Lower leg skin (tissue), 4 donors: ENCODE data around the gene RHCG. TPM values are rescaled to one million over a fixed set of nuclear protein-coding genes. Genes with fewer than 3 reads are reported as not detected.

Experiments
- DNase-seq, 2 donors: peaks; one replicate each; pipeline ENCODE4 v3.0.0-alpha.2; 2019; ENCODE audit warnings: low spot score in 2 of 2
- H3K4me3 ChIP-seq: fragments of 200-600 bp; sonication (generic); 2 replicates; pipeline ENCODE4 v1.5.1; 2017; ENCODE audit warnings: mild to moderate bottlenecking, low read depth; ENCODE audit not compliant: poor library complexity, severe bottlenecking
- POLR2A ChIP-seq, 2 donors: fragments of 450-650 bp; IDR thresholded peaks; one replicate each; pipeline ENCODE4 v1.6.1; 2016 to 2017; ENCODE audit warnings: antibody characterized with exemption in 2 of 2, mild to moderate bottlenecking in 1 of 2, moderate library complexity in 1 of 2
- WGBS, 2 donors: methylation state at CpG; one replicate each; pipeline ENCODE4 v1.1.5; 2018; 5-methylcytosine and 5-hydroxymethylcytosine counted together
- intact Hi-C: fragments of 100-400 bp; cut with DNase I; formaldehyde crosslinking; loops from one replicate; pipeline ENCODE4 v1.15.0; 2023; ENCODE audit warnings: low total_unique reads
- total RNA-seq, 4 donors: library from RNA; depleted of rRNA; stranded (reverse); fragments of >200 nt; gene quantifications; one replicate each; pipeline ENCODE4 v1.1.0, GENCODE V29; 2016
- TF ChIP-seq, protein P1 (sequence below), 3 donors: fragments of 450-650 bp; IDR thresholded peaks; one replicate each; pipeline ENCODE4 v1.5.1; 2016; ENCODE audit warnings: antibody characterized with exemption in 3 of 3, mild to moderate bottlenecking in 3 of 3, moderate library complexity in 2 of 3

Gene RHCG
- total RNA-seq, 4 donors from 2014 or later, result 1.3 to 29.0 (median 23.7) TPM

DNA sequence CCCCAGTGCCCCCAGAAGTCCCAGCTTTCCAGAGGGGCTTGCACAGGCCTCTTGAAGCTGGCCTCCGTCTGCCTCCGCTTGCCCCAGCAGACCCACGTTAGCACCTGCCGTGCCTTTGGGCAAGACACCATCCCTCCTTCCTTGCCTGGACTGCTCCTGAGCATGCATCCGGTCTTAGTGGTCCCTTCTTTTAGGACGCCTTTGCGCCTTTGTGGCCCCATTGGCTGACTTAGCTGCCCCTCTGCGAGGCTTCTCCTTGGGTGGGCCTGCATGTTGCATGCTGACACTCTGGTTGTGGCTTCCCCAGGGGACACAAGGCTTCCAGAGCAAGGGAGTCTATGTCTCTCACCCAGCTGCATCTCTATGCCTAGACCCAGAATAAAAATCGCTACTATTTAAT is 56.6 kb downstream of the RHCG start:
- 78 to 79% methylated on average over 9 of the region's 9 CpGs for WGBS, 2 donors
- intact Hi-C loops, result loop anchor here (5.0 kb wide), 1 partner anchor 118 kb away; no protein-coding TSS in a partner anchor
- H3K4me3 ChIP-seq, result no peak overlapping the region
- DNase-seq, result no peak
- TF ChIP-seq POLR2A (IDR thresholded peaks at IDR 0.05), result no peak
- TF ChIP-seq, protein P1, sequence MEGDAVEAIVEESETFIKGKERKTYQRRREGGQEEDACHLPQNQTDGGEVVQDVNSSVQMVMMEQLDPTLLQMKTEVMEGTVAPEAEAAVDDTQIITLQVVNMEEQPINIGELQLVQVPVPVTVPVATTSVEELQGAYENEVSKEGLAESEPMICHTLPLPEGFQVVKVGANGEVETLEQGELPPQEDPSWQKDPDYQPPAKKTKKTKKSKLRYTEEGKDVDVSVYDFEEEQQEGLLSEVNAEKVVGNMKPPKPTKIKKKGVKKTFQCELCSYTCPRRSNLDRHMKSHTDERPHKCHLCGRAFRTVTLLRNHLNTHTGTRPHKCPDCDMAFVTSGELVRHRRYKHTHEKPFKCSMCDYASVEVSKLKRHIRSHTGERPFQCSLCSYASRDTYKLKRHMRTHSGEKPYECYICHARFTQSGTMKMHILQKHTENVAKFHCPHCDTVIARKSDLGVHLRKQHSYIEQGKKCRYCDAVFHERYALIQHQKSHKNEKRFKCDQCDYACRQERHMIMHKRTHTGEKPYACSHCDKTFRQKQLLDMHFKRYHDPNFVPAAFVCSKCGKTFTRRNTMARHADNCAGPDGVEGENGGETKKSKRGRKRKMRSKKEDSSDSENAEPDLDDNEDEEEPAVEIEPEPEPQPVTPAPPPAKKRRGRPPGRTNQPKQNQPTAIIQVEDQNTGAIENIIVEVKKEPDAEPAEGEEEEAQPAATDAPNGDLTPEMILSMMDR (IDR thresholded peaks at IDR 0.05), result no peak

DNA sequence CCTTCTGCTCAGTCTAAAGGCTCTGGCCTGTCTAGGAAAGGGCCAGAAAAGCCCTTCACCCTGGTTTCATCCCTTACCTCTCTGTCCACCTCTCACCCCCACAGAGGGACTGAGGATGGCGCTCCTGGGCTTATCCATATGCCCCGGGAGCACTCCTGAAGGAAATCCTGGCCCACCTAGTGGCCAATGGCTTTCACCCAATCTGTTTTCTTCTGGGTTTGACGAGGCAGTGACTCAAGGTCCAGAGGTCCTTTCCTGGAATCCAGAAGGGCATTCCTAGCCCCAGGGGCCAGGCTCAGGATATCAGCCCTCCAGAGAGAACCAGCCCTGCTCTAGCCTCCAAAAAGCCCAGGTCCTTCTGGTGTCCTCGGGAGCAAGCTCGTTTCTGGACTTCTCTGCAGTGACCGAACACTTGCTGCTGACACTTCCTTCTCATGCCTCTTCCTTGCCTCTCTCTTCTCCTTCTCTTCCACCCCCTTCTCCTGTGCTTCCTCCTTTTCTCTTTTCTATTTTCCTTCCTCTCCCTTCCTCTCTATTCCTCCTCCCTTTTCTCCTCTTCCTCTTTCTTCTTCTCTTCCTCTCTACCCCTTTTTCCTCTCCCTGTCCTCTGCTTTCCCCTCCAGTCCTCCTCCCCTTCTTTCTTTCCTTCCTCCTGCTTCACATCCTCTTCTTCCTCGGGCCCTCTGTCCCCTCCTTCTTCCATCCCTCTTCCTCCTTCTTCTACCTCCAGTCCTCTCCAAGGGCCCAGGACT is 59.6 kb downstream of the RHCG start:
- intact Hi-C loops, result no loop called here
- no peak for DNase-seq
- WGBS, 2 donors, result 46 to 49% methylated on average over 7 of the region's 7 CpGs
- TF ChIP-seq, protein P1 (IDR thresholded peaks at IDR 0.05), result no peak
- TF ChIP-seq POLR2A (IDR thresholded peaks at IDR 0.05), result no peak
- no peak overlapping the region for H3K4me3 ChIP-seq

DNA sequence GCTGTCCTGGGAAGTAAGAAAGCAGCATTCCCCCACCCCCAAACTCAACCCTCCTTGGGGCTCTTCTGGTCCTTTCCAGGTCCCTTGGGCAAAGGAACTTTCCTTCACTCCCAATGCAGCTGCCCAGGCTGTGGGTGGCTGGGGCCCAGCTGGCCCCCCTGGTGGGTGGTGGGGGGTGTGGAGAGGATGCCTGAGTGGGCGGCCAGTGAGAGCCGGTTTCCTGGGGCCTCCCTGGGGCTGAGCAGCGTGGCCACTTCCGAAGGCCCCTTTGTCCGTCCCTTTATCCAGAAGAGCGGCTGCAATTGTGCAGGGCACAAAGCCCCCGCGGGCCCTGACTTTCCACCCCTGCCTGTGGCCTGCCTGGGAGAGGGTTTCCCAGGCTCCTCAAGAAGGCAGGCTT is 61.0 kb downstream of the RHCG start:
- H3K4me3 ChIP-seq, result no peak overlapping the region
- intact Hi-C loops, result no loop called here
- DNase-seq, result no peak
- TF ChIP-seq, protein P1 (IDR thresholded peaks at IDR 0.05), result no peak
- TF ChIP-seq POLR2A (IDR thresholded peaks at IDR 0.05), result no peak
- WGBS, 2 donors, result 73% methylated on average over 8 of the region's 8 CpGs

DNA sequence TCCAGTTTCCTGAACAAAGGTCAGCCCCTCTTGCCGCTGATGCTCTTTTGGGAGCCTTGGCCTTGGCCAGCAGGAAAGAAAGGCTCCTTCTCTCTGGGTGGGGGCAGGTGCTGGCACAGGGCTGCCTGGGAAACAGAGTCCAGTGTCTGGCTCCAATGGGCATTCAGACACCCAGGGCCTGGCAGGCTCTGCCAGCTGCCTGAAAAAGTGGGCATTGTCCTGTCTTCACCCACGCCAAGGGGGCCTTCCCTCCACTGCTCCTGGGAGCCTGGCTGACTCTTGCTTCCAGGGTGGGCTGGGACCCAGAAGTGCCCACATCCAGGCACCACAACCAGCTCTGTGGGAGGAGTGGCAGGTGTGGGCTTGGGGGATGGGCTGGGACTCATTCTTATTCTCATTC is 62.7 kb downstream of the RHCG start:
- DNase-seq, result no peak
- intact Hi-C loops, result no loop called here
- WGBS, 2 donors, result 61 to 74% methylated on average over 2 of the region's 2 CpGs
- no peak for TF ChIP-seq POLR2A (IDR thresholded peaks at IDR 0.05)
- TF ChIP-seq, protein P1 (IDR thresholded peaks at IDR 0.05), result no peak
- no peak overlapping the region for H3K4me3 ChIP-seq

DNA sequence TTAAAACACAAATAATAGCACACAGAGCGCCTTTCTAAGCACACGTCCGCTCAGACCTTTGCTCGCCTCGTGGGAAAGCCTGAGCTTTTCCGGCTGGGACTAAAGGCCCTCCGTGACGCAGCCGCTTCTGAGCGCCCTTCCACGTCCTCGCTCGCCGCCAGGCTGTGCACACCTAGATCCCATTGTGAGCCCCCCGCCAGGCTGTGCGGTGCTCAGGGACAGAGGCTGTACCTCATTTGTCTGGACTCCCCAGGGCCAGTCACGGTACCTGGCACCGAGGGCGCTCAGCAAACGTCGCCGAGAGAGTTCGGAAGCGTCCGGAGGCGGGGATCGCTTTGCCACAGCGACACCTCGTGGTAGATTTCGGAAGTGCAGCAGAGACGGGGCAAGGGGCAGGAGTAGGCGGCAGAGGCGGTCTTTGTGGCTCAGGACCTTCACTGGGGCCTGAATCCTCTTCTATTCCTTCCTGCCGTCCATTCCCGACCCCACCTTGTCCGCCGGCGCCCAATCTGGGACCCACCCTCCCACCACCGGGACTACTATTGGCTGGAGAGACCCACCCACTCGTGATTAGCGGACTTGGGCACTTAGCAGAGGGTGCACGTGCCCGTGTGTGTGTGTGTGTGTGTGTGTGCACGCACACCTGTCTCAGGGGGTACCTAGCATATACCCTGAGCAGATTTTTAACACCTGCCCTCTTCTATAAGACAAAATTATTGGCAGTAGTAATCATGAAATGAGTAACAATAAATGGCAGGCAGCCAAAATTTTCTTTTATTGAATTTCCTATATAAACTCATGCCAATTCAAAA is 65.6 kb downstream of the RHCG start:
- intact Hi-C loops, result no loop called here
- WGBS, 2 donors, result 1 to 3% methylated on average over 42 to 44 of the region's 44 CpGs
- H3K4me3 ChIP-seq, result no peak overlapping the region
- DNase-seq, result peak; percentile 81 to 97
- TF ChIP-seq, protein P1 (IDR thresholded peaks at IDR 0.05), result peak in 1 of 3 donors; percentile 93
- TF ChIP-seq POLR2A (IDR thresholded peaks at IDR 0.05), result no peak
